Measurements from ENCODE around the gene PCGF2. TPM values are rescaled to one million over a fixed set of nuclear protein-coding genes. Genes with fewer than 3 reads are reported as not detected.

PCGF2 gene
- total RNA-seq, 1 donor from 2014 or later: 1.7 TPM

DNA sequence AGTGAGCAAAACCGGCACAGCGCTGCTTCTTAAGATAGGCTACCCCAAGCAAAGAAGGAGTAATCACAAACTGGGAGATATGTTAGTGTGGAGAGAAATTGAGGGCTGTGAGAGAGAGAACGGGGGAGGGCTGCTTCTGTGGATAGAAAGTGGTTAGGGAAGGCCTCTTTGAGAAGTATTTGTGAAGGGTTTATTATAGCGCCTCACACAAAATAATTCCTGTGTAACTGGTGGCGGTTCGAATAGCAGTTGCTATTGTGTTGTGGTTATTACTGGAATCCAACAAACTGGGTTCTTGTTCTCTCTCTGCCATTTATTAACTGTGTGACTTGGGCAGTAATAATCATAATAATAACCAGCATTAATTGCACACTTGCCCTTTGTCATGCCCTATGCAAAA lies 27.2 kb downstream of the PCGF2 start:
- intact Hi-C loops (cut with micrococcal nuclease): no loop called here

DNA sequence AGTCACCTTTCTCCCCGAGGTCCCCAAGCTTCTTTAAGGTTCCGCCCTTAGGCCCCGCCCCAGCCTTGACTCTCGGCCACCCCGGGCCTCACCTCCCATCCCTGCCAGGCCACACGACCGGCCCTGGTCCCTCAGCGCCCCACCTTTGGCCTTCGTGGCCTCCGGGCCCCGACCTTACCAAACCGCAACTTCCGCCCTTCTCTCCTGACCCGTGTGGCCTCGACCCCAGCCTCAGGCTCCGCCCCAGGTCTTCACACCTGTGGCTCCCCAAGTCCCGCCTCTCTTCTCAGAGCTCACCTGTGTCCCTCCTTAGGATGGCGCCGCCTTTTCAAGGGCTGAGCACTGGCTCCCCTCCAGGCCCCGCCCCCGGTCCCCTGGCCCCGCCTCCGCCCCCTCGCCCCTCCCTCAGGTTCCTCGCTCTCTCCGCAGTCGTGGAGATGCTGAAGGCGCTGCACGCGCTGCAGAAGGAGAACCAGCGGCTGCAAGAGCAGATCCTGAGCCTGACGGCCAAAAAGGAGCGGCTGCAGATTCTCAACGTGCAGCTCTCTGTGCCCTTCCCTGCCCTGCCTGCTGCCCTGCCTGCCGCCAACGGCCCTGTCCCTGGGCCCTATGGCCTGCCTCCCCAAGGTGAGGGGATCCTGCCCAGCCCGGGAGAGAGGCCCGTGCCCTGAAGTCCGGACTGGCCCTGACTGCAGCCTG lies 28.0 kb downstream of the PCGF2 start:
- intact Hi-C loops (cut with micrococcal nuclease): no loop called here

DNA sequence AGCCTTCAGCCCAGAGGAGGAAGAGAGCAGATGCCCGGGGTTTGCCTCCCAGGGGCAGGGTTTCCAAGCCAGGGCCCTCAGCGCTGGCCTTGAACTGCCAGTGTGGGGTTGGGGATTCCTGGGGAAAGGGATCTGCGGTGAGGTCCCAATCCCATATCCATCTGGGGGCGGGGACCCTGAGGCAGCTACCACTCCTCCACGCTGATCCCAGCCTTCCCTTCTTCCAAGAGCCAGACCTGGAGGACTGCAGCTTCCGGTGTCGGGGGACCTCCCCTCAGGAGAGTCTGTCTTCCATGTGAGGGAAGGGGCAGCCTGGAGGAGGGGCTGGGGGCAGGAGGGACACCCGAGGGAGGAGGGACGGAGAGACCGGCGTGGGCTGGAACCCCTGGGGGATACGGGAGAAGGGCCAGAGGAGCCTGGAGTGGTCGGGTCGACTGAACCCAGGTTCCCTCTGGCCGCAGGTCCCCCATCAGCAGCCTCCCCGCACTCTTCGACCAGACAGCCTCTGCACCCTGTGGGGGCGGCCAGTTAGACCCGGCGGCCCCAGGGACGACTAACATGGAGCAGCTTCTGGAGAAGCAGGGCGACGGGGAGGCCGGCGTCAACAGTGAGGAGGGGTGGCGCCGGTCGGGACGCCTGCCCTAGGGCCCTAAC lies 28.7 kb downstream of the PCGF2 start:
- intact Hi-C loops (cut with micrococcal nuclease): no loop called here

DNA sequence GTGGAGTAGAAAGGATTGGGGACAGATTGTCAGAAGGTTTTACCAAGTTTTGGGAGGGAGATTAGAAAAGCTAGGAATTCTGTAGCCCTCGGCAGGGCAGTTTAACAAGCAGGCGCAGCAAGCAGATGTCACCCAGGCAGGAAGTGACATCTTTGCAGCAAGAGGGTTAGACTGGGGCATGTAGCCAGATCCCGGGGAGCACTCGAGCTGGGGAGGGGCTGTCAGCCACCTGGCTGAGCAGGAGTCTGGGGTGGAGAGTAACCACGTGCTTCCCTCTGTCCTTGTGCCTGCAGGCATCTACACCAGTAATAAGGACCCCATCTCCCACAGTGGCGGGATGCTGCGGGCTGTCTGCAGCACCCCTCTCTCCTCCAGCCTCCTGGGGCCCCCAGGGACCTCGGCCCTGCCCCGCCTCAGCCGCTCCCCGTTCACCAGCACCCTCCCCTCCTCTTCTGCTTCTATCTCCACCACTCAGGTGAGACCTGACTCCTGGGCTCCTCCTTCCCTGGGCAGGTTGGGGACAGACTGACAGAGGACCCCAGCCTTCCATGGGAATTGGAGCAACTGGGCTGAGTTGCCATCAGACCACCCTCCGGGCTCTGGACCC lies 30.9 kb downstream of the PCGF2 start:
- intact Hi-C loops (cut with micrococcal nuclease): no loop called here

DNA sequence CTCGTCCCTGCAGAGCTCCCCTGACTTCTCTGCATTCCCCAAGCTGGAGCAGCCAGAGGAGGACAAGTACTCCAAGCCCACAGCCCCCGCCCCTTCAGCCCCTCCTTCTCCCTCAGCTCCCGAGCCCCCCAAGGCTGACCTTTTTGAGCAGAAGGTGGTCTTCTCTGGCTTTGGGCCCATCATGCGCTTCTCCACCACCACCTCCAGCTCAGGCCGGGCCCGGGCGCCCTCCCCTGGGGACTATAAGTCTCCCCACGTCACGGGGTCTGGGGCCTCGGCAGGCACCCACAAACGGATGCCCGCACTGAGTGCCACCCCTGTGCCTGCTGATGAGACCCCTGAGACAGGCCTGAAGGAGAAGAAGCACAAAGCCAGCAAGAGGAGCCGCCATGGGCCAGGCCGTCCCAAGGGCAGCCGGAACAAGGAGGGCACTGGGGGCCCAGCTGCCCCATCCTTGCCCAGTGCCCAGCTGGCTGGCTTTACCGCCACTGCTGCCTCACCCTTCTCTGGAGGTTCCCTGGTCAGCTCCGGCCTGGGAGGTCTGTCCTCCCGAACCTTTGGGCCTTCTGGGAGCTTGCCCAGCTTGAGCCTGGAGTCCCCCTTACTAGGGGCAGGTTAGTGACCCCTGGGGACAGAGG lies 31.6 kb downstream of the PCGF2 start:
- intact Hi-C loops (cut with micrococcal nuclease): no loop called here

DNA sequence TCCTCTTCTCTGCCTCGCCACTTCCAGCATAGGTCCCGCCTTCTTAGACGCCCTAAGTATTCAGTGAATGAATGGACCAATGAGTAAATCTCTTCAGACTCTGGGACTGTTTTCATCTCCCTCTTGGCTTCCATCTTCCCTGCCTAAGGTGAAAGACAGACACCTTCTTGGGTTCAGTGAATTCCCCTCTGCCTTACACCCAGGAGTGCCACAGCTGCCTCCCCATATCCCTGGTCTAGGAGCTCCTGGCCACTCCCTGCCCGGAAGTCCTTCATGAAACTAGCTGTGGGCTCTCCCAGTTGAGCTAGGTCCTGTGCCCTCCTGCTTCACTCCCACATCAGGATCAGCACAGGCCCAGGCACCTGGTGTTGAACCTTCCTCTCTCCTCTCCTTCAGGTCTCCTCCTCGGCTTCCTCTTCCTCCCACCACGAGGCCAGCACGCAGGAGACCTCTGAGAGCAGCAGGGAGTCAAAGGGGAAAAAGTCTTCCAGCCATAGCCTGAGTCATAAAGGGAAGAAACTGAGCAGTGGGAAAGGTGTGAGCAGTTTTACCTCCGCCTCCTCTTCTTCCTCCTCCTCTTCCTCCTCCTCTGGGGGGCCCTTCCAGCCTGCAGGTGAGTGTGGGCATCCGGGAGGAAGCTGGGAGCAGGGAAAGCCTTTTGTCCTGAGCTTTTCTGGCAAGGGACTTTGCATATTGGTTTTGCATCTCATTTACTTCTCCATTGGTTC lies 32.8 kb downstream of the PCGF2 start:
- intact Hi-C loops (cut with micrococcal nuclease): no loop called here

DNA sequence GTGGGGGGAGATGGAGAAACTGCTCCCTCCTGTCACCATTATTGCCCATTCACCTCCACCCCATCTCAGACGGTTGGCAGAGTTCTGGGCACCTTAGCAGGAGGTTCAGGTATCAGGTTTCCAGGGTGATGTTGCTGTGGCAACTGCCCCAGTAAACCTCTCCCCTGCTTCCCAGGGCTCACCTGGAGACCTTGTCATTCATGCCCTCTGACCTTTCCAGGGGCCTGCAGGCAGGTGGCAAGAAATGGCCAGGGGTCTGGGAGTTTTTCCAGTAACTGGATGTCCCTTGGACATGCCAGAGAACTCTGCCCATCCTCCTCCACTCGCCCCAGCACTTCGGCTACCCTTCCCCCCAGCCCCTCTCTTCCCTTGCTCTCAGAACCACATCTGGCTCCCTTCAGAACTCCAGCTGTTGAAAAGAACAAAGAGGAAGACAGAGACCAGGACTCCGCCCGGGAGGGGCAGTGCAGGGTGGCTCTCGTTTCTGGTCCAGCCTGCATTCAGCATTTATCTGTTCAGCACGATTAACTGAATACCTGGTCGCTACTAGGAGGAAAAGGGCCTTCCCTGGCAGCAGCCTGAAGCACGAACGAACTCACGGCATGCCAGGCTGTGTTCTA lies 34.6 kb downstream of the PCGF2 start:
- intact Hi-C loops (cut with micrococcal nuclease): no loop called here

DNA sequence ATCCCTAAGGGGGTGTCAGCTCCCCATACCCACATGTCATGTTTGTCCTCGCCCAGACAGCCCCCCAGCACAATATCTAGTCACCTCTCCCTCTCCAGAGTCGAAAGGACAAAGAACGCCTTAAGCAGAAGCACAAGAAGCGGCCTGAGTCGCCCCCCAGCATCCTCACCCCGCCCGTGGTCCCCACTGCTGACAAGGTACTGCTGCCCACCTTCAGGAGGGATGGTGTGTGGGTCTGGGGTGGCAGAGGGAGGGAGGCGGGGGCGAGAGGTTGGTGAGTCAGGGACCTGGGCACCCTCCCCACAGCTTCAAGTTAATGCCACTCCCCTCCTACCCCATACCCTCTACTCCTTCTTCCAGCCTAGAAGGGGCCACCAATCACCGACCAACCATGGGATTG lies 35.5 kb downstream of the PCGF2 start:
- intact Hi-C loops (cut with micrococcal nuclease): no loop called here

DNA sequence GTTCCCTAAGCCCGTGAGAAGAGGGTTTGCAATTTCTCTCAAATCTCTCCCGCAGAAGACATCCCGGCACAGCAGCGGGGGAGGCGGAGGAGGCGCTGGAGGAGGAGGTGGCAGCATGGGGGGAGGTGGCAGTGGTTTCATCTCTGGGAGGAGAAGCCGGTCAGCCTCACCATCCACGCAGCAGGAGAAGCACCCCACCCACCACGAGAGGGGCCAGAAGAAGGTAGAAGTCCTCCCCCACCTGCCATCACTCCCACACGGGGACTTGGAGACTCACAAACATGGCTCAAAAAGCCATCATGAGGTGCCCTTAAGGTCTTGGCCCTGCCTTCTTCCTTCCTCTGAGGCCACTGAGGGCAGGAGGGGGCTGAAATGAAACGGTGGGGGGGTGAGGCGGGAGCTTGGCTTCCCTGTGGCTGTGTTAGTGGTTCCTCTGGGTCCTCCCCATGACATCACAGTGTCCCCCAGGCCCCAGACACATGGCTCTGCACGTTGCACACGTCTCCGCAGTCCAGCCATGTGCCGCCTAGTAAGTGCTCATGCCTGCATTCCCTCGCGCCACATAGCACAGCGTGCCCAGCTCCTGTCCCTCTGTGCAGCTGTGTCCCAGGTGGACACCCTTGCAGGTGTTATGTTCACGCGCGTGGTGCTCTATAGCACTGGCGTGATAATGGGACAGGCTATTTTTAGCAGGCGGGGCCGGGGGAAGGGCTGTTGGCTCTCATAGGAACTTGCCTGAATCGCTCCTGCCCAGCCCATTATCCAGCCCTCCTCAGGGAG lies 36.2 kb downstream of the PCGF2 start:
- intact Hi-C loops (cut with micrococcal nuclease): no loop called here

DNA sequence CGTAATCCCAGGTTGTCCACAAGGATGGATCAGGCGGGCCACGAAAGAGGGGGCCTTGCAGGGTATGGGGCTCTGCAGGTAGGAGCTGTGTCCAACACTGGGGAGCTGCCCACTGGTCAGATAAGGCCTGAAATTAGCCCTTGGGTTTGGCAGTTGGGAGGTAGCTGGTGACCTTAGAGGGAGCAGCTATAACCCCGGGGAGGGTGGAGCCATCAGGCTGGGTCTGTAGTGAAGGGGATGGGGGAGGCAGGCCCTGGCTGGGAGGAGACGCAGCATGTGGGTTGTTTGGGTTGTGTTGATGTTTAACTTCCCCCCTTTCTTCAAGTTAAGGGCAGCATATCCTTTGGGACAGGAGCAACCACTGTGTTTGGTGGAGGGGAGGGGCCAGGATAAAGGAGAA lies 37.2 kb downstream of the PCGF2 start:
- intact Hi-C loops (cut with micrococcal nuclease): no loop called here

DNA sequence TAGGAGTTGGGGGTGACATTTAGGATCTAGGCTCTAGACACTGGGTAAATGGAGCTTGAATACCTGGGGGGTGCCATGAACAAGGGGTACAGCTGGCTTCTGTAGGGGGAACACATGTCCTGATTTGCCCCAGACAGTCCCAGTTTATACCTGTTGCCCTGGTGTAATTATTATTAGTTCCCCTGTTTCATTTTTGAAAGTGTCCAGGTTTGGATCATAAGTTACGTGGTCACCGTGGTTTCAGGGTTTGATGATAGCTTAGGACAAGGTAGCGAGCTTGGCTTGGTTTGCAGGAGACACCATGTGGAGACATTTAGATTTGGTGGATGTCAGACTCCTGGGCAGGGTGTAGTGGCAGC lies 37.6 kb downstream of the PCGF2 start:
- intact Hi-C loops (cut with micrococcal nuclease): no loop called here

DNA sequence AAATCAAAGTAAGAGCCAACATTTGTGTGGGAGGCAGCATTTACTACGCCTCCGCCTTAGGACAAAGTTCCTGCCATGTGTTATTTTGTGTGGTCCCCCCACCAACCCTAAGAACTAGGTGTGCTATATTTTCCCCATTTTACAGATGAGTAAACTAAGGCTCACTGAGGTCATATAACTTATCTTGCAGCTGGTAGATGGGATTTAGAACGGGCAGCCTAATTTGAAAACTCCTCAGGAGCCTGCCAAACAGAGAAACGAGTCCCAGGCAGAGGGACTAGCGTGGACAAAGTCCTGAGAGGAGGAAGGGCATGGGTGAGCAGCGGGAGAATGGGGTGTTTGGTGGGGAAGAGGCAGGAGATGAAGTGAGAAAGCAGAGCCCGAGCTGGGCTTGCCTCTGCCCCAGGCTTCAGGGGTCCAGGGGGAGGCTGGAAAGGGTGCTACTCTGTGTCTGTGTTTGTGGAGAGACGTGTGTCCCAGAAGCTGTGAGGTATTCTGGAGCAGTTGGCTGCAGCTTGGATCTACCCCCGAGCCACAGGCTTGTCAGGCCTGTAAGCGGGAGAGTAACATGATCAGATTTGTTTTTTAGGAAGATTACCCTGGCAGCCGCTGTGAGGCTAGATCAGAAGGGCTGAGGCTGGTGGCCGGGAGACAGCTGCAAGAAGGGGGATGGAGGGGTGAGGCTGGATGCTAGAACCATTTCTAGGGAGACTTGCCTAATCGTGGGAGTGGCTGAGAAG lies 38.1 kb downstream of the PCGF2 start:
- intact Hi-C loops (cut with micrococcal nuclease): no loop called here

DNA sequence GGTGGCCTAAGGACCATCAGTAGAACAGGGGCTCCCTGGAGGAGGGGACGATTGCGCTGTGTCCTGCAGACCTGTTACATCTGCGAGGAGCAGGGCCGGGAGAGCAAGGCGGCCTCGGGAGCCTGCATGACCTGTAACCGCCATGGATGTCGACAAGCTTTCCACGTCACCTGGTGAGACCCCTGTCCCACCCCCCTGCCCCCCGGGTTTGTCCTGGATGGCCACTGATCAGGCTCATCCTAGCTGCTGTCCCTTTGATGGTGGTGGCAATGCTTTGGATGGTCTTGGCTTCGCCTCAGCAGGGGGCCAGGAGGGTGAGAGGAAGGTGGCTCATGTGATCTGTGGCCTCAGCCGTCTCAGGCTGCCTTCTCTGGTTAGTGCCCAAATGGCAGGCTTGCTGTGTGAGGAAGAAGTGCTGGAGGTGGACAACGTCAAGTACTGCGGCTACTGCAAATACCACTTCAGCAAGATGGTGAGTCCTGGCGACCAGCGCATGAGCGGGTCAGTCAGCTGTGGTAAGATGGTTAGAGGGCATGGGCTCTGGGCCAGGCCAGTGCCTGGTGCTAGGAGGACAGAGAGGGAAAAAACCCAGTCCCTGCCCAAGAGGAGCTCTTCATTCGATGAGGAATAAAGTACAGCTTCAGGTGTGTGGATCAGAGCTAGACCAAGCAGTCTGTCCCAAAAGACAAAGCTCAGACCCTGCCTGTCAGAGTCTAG lies 38.9 kb downstream of the PCGF2 start:
- intact Hi-C loops (cut with micrococcal nuclease): no loop called here

DNA sequence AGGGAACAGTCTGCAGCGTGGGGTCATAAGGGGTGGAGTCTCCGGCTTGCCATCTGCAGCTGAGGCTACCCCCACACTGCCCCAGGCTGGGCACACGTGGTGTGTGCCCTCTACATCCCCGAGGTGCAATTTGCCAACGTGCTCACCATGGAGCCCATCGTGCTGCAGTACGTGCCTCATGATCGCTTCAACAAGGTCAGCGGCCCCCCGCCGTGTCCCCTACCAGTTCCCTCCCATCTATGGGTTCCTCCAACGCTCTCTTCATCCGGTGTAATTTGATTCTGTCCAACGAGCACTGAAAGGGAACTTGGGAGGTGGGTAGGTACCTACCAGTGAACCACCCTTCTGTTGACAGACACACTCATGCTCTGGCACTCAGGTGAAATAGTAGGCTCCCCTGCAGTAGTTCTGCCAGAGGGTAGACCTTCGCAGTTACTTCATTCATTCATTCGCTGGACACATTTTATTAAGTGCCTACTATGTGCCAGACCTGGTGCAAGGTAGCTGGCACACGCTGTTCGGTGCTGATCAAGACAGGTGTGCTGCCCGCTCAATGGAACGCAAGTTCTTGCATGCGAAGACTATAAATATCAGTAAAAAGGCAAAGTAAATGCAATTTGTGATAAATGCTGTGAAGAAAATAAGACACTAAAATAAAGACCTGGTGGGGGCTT lies 40.3 kb downstream of the PCGF2 start:
- intact Hi-C loops (cut with micrococcal nuclease): no loop called here

DNA sequence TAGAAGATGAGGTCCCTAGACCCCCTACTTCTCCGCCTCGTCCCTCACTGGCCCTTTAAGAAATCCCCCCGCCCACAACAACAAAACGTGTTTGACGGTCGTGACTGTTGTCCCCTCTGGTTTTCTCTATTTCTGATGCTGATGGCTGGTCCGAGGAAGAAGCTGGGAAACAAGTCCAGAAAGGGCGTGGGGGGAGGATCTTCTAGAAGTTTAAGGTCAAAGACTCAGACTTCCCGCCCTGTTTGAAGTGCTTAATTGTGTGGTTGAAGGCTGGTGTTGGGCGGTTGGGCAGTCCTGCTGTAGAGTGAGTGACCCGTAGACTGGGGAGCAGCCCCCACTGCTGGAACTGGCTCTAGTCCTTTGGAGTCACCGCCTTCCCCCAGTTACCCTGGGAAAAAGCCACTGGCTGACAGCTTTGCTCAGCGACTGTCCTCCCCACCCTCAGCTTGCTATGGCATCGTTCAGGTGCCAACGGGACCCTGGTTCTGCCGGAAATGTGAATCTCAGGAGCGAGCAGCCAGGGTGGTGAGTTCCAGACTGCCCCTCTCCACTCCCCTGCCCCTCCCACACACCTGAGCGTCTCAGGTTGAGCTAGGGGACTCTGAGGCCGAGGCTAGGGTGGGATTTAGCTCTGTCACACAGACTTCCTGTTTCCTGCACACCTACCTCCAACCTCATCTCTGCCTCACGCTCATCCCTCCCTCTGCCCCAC lies 41.5 kb downstream of the PCGF2 start:
- intact Hi-C loops (cut with micrococcal nuclease): loop anchor here (1.0 kb wide), 1 partner anchor 22 kb away; no protein-coding TSS in a partner anchor

DNA sequence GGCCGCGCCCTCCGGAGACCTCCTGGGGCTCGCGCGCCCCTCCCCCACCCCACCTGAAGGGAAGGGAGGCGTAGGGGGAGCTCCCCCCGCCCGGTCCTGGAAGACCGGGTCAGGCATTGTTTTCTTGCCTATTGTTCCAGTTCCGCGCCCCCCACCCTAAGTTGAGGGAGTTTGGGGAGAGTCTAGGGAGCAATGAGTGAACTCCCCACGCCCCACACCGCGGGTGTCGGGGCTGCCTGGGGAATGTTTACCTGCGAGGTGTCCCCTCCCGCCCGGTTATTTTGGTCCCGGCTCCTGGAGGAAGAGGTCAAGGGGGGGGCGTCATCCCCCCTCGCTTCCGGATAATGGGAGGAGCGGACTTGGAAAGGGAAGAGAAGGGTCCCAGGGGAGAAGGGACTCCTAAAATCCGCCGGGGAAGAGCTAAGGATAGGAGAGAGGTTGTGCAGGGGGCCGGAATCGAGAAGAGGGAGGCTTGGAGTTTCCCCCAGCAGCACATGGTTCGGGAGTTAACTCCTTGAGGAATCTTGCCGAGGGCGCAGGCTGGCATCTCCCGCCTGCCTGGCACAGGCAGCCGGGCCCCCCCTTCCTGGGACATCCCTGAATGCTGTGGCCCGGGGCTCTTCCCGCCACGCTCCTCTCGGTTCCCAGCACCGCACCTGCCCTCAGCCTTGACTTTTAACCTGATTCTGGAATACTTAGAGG lies 42.2 kb downstream of the PCGF2 start:
- intact Hi-C loops (cut with micrococcal nuclease): loop anchor here (1.0 kb wide), 1 partner anchor 22 kb away; no protein-coding TSS in a partner anchor

DNA sequence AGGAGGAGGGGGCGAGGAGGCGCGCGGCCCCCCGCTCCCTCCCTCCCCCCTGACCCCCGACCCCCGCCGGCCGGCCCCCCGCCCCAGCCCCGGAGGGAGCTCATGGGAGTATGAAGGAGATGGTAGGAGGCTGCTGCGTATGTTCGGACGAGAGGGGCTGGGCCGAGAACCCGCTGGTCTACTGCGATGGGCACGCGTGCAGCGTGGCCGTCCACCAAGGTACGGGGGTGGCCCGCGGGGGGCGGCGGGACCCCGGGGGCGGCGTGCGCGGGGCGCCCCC lies 42.7 kb downstream of the PCGF2 start:
- intact Hi-C loops (cut with micrococcal nuclease): no loop called here
